Muscle of arm (tissue), 12 donors: ENCODE measurements around the gene RNASE8. TPM values are rescaled to one million over a fixed set of nuclear protein-coding genes. Genes with fewer than 3 reads are reported as not detected.
"Not testable (repeated sequence)": the region's sequence is repeated elsewhere in the genome, so short reads cannot be mapped to it uniquely, and the experiment has no call there.

Experiments
- DNase-seq: peaks from one replicate; pipeline ENCODE4 v3.0.0-alpha.2; 2013
- polyA plus RNA-seq, 12 donors: library from polyadenylated mRNA; unstranded; fragments of 120-200 nt; gene quantifications; one replicate each; pipeline ENCODE4 v1.2.1, GENCODE V29; 2013; ENCODE audit not compliant: insufficient read length in 12 of 12

The RNASE8 gene
- polyA plus RNA-seq, 12 donors = not detected

GRCh38 chr14:21029917-21030316, 27.7 kb upstream of the RNASE8 start, which contains the start of gene TPPP2:
Gene TPPP2 (plus strand): TSS chr14:21030217. CDS start chr14:21030582, 365 bp downstream.
- DNase-seq = no peak

GRCh38 chr14:21030531-21030930, 27.1 kb upstream of the RNASE8 start:
- DNase-seq = no peak

GRCh38 chr14:21032326-21033132, 25.1 kb upstream of the RNASE8 start:
- DNase-seq = no peak

- DNase-seq = no peak
These were observed 24.4 kb upstream of the RNASE8 start for GRCh38 chr14:21033133-21033698.

GRCh38 chr14:21034707-21035106, 22.9 kb upstream of the RNASE8 start, which contains the start of gene RNASE13:
Gene RNASE13 (minus strand): TSS chr14:21034807. CDS start chr14:21034288, 519 bp downstream.
- no peak for DNase-seq

GRCh38 chr14:21036751-21037150, 20.9 kb upstream of the RNASE8 start:
- DNase-seq = no peak

- DNase-seq = no peak
These were observed 20.5 kb upstream of the RNASE8 start for GRCh38 chr14:21037156-21037555.

- DNase-seq = peak; percentile 92
These were observed 18.9 kb upstream of the RNASE8 start for GRCh38 chr14:21038441-21039422.

- peak; percentile 80 for DNase-seq
These were observed 17.8 kb upstream of the RNASE8 start for GRCh38 chr14:21039585-21040369.

- no peak for DNase-seq
These were observed 17.2 kb upstream of the RNASE8 start for GRCh38 chr14:21040370-21040925.

- DNase-seq = not testable (repeated sequence)
These were observed 16.7 kb upstream of the RNASE8 start for GRCh38 chr14:21040941-21041340.

- no peak for DNase-seq
These were observed 15.8 kb upstream of the RNASE8 start, which contains the start of gene RNASE7 for GRCh38 chr14:21041676-21042433. Gene RNASE7 (plus strand): TSS chr14:21042362. CDS start chr14:21042993, 631 bp downstream.

GRCh38 chr14:21042918-21043317, 14.7 kb upstream of the RNASE8 start:
- no peak for DNase-seq

- DNase-seq = no peak
These were observed 14.1 kb upstream of the RNASE8 start for GRCh38 chr14:21043387-21043973.

- DNase-seq = no peak
These were observed 13.5 kb upstream of the RNASE8 start for GRCh38 chr14:21043974-21044618.

- no peak for DNase-seq
These were observed 10.2 kb upstream of the RNASE8 start for GRCh38 chr14:21047378-21047781.

- DNase-seq = no peak
These were observed 9.0 kb upstream of the RNASE8 start for GRCh38 chr14:21048638-21049037.

- no peak for DNase-seq
These were observed 8.3 kb upstream of the RNASE8 start for GRCh38 chr14:21049271-21049673.

GRCh38 chr14:21050597-21050996, 7.0 kb upstream of the RNASE8 start:
- no peak for DNase-seq
